ENCODE results near the gene CCP110. TPM values are rescaled to one million over a fixed set of nuclear protein-coding genes. Genes with fewer than 3 reads are reported as not detected.

CCP110 gene
- total RNA-seq, 1 donor from 2014 or later = 32.7 TPM

DNA sequence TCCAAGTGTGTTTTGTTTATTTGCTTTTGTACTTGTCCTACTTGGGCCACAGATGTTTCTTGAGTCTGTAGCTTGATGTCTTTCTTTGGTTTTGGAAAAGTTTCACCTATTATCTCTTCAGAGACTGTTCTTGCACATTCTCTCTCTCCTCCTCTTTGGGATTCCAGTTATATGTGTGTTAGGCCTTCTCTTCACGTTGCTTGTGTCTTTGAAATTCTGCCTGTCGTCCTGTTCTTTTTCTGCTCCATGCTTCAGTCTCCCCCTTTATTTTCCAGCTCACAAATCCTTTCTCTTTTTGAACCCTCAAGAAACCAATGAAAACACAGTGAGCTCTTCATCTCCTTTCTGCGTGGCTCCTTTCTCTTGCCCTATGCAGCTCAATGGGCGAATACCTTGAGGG, 39.6 kb downstream of the CCP110 start:
- Histone ChIP-seq H3K27ac (no peak overlapping the region), H3F3A (ENCODE audit: low read depth) (no peaks in the 10 kb centered on the region), H2AFZ (replicated peaks) (no peak overlapping the region), H3K27me3 (no peaks in the 10 kb centered on the region), H3K4me2 (no peak overlapping the region), H3K9me3 (ENCODE audit: low read depth) (no peaks in the 10 kb centered on the region), H3K79me2 (ENCODE audit: low read depth) (peaks cover 19% of the 10 kb centered on the region), H3K4me1 (no peaks in the 10 kb centered on the region), H3K36me3 (no peaks in the 10 kb centered on the region), H4K20me1 (ENCODE audit: low read depth) (peaks cover 5% of the 10 kb centered on the region), H3K4me3 (no peak overlapping the region), H3K9ac (no peak overlapping the region)
- Mint-ChIP-seq H3K9me3 (peaks cover 6% of the 10 kb centered on the region), H3K27ac (no peak overlapping the region), H3K36me3 (peaks cover 16% of the 10 kb centered on the region), H3K4me3 (no peak overlapping the region), H3K27me3 (ENCODE audit: insufficient read depth, low read depth) (no peaks in the 10 kb centered on the region), H3K4me1 (no peaks in the 10 kb centered on the region)
- TF ChIP-seq EZH2 (IDR thresholded peaks at IDR 0.05) (no peak), EZH2phosphoT487 (IDR thresholded peaks at IDR 0.05) (no peak), CTCF (IDR thresholded peaks at IDR 0.05) (no peak)
- no peak for DNase-seq (ENCODE audit: low spot score)

GRCh38 chr16:19566362-19566761, 42.6 kb downstream of the CCP110 start:
- Histone ChIP-seq H3K4me3 (no peak overlapping the region), H3K9ac (no peak overlapping the region), H3K27ac (no peak overlapping the region), H3K9me3 (ENCODE audit: low read depth) (no peaks in the 10 kb centered on the region), H3K27me3 (no peaks in the 10 kb centered on the region), H3K79me2 (ENCODE audit: low read depth) (peaks cover 3% of the 10 kb centered on the region), H2AFZ (replicated peaks) (no peak overlapping the region), H3K4me1 (no peaks in the 10 kb centered on the region), H3F3A (ENCODE audit: low read depth) (no peaks in the 10 kb centered on the region), H3K36me3 (no peaks in the 10 kb centered on the region), H4K20me1 (ENCODE audit: low read depth) (no peaks in the 10 kb centered on the region), H3K4me2 (no peak overlapping the region)
- DNase-seq (ENCODE audit: low spot score) = no peak
- TF ChIP-seq EZH2 (IDR thresholded peaks at IDR 0.05) = no peak
- TF ChIP-seq EZH2phosphoT487 (IDR thresholded peaks at IDR 0.05) = no peak
- no peak for TF ChIP-seq CTCF (IDR thresholded peaks at IDR 0.05)
- H3K9me3 Mint-ChIP-seq = peaks cover 6% of the 10 kb centered on the region
- H3K4me1 Mint-ChIP-seq = no peaks in the 10 kb centered on the region
- H3K27ac Mint-ChIP-seq = no peak overlapping the region
- H3K36me3 Mint-ChIP-seq = peaks cover 17% of the 10 kb centered on the region
- no peaks in the 10 kb centered on the region for H3K27me3 Mint-ChIP-seq (ENCODE audit: insufficient read depth, low read depth)
- no peak overlapping the region for H3K4me3 Mint-ChIP-seq

DNA sequence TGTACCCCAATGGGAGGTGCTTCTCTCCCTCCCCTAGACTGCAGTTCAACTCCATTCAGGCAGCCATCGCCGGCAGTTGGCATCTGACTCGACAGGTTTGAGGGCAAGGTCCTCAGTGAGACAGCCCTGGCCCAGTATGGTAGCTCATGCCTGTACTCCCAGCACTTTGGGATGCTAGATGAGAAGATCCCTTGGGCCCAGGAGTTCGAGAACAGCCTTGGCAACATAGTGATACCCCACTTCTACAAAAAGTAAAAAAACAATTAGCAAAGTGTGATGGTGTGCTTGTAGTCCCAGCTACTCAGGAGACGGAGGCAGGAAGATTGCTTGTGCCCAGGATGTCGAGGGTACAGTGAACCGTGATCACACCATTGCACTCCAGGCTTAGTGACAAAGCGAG, 43.8 kb downstream of the CCP110 start:
- H3K9ac ChIP-seq = no peak overlapping the region
- no peaks in the 10 kb centered on the region for H3K4me1 Mint-ChIP-seq
- no peaks in the 10 kb centered on the region for H4K20me1 ChIP-seq (ENCODE audit: low read depth)
- no peak overlapping the region for H3K4me3 Mint-ChIP-seq
- DNase-seq (ENCODE audit: low spot score) = no peak
- H3K9me3 ChIP-seq (ENCODE audit: low read depth) = no peaks in the 10 kb centered on the region
- no peak overlapping the region for H3K27ac ChIP-seq
- no peaks in the 10 kb centered on the region for H3K27me3 Mint-ChIP-seq (ENCODE audit: insufficient read depth, low read depth)
- H3K36me3 Mint-ChIP-seq = peaks cover 13% of the 10 kb centered on the region
- no peaks in the 10 kb centered on the region for H3K36me3 ChIP-seq
- H3K4me3 ChIP-seq = no peak overlapping the region
- TF ChIP-seq CTCF (IDR thresholded peaks at IDR 0.05) (no peak), EZH2 (IDR thresholded peaks at IDR 0.05) (no peak), EZH2phosphoT487 (IDR thresholded peaks at IDR 0.05) (no peak)
- no peak overlapping the region for H2AFZ ChIP-seq (replicated peaks)
- peaks cover 3% of the 10 kb centered on the region for H3K79me2 ChIP-seq (ENCODE audit: low read depth)
- H3K4me2 ChIP-seq = no peak overlapping the region
- peaks cover 6% of the 10 kb centered on the region for H3K9me3 Mint-ChIP-seq
- H3K27me3 ChIP-seq = no peaks in the 10 kb centered on the region
- H3K27ac Mint-ChIP-seq = no peak overlapping the region
- H3F3A ChIP-seq (ENCODE audit: low read depth) = no peaks in the 10 kb centered on the region
- no peaks in the 10 kb centered on the region for H3K4me1 ChIP-seq
